Inflammatory macrophage (primary cell): ENCODE measurements around the gene ARHGAP45.
A peak's percentile ranks its signal among the peaks of the same experiment; 100 is the strongest.

Source experiments
- DNase-seq, 2 donors: peaks; one replicate each; pipeline ENCODE4 v3.0.0-alpha.2; 2020 to 2022

Gene ARHGAP45

GRCh38 chr19:1039646-1040475 lies 27.1 kb upstream of the ARHGAP45 start, which contains the start of gene ABCA7:
Gene ABCA7, plus strand, starts transcription at chr19:1040107. Its CDS starts 1,255 bp downstream, at chr19:1041362.
- peak; percentile 98 to 99 for DNase-seq

- peak; percentile 90 to 91 for DNase-seq
These were observed 26.3 kb upstream of the ARHGAP45 start for GRCh38 chr19:1040476-1041271.

DNA sequence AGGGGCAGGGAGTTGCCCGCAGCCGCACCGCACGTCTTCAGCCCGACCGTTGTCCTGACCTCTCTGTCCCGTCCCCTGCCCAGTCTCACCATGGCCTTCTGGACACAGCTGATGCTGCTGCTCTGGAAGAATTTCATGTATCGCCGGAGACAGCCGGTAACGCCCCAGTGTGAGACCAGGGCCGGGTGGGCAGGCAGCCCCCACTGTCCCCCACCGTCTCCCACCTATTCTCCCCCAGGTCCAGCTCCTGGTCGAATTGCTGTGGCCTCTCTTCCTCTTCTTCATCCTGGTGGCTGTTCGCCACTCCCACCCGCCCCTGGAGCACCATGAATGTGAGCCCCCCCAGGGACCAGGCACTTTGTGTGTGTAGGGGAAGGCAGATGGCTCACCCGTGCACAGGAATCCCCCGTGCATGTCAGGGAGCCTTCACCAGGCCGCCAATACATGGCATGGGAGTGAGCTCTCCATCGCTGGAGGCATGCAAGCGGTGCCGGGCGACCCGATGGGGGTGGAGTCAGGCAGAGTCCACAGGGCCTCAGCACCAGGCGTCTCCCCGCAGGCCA lies 25.6 kb upstream of the ARHGAP45 start:
- DNase-seq, result no peak

GRCh38 chr19:1041835-1042685 lies 24.9 kb upstream of the ARHGAP45 start:
- DNase-seq, result no peak

- DNase-seq, result no peak
These were observed 24.1 kb upstream of the ARHGAP45 start for GRCh38 chr19:1042689-1043511.

DNA sequence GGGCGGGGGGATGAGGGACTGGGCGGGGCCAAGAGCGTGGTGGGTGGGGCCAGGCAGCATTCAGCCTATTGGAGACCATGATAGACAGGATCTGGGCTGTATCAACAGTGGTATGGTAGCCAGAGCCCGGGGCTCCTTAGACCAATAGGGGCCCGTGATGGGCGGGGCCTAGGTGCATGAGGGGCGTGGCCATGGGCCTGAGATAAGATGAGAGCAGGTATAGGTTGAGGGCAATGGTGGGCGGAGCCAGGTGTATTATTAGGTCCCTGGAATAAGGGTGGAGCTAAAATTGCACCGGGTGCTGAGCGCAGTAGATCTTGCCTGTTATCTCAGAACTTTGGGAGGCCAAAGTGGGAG lies 21.7 kb upstream of the ARHGAP45 start:
- peak in 1 of 2 donors; percentile 38 for DNase-seq

- no peak for DNase-seq
These were observed 20.8 kb upstream of the ARHGAP45 start for GRCh38 chr19:1046117-1046626.

DNA sequence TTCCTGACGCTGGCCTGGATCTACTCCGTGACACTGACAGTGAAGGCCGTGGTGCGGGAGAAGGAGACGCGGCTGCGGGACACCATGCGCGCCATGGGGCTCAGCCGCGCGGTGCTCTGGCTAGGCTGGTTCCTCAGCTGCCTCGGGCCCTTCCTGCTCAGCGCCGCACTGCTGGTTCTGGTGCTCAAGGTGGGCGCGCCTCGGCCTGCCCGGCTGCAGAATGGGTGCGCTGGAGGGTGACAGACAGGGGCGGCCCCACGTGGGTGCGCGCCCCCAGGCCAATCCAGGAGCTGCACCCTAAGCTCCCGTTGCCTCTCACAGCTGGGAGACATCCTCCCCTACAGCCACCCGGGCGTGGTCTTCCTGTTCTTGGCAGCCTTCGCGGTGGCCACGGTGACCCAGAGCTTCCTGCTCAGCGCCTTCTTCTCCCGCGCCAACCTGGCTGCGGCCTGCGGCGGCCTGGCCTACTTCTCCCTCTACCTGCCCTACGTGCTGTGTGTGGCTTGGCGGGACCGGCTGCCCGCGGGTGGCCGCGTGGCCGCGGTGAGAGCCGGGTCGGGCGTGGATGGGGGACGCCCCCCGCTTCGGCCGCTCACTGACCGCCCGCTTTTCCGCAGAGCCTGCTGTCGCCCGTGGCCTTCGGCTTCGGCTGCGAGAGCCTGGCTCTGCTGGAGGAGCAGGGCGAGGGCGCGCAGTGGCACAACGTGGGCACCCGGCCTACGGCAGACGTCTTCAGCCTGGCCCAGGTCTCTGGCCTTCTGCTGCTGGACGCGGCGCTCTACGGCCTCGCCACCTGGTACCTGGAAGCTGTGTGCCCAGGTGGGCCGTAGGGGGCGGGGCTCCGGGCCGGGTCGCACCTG lies 19.9 kb upstream of the ARHGAP45 start:
- DNase-seq, result no peak

GRCh38 chr19:1047696-1048147 lies 19.2 kb upstream of the ARHGAP45 start:
- DNase-seq, result no peak

- no peak for DNase-seq
These were observed 17.9 kb upstream of the ARHGAP45 start for GRCh38 chr19:1049106-1049505.

GRCh38 chr19:1049800-1050199 lies 17.2 kb upstream of the ARHGAP45 start:
- no peak for DNase-seq

DNA sequence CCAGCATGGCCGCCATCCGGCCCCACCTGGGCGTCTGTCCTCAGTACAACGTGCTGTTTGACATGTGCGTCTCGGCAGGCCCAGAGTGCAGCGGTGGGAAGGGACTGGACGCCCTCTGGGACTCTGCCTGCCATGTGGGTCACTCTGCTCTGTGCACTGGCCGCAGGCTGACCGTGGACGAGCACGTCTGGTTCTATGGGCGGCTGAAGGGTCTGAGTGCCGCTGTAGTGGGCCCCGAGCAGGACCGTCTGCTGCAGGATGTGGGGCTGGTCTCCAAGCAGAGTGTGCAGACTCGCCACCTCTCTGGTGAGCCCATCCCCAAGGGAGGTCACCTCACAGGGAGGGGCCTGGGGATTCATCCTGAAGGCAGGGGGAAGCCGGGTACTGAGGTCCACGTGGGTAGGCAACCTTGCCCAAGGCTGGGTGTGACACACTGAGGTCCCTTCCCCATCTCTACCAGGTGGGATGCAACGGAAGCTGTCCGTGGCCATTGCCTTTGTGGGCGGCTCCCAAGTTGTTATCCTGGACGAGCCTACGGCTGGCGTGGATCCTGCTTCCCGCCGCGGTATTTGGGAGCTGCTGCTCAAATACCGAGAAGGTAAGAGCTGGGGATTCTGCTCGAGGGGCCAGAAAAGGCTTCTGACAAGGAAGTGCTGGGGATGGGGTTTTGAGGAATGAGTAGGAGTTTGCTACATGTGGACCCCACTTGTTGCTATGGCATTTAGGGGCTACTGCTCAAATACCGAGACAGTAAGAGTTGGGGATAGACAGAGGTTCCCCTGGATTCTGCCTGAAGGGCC lies 15.8 kb upstream of the ARHGAP45 start:
- DNase-seq, result no peak

DNA sequence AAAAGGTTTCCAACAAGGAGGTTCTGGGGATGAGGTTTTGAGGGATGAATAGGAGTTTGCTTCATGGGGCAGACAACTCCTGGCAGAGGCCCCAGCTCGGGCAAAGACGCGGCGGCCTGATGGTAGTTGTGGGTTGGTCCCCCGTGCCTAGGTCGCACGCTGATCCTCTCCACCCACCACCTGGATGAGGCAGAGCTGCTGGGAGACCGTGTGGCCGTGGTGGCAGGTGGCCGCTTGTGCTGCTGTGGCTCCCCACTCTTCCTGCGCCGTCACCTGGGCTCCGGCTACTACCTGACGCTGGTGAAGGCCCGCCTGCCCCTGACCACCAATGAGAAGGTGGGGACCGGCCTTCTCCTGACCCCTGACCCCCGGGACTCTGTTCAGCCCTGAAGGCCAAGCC lies 15.2 kb upstream of the ARHGAP45 start:
- DNase-seq, result no peak

- DNase-seq, result no peak
These were observed 14.5 kb upstream of the ARHGAP45 start for GRCh38 chr19:1052349-1052975.

DNA sequence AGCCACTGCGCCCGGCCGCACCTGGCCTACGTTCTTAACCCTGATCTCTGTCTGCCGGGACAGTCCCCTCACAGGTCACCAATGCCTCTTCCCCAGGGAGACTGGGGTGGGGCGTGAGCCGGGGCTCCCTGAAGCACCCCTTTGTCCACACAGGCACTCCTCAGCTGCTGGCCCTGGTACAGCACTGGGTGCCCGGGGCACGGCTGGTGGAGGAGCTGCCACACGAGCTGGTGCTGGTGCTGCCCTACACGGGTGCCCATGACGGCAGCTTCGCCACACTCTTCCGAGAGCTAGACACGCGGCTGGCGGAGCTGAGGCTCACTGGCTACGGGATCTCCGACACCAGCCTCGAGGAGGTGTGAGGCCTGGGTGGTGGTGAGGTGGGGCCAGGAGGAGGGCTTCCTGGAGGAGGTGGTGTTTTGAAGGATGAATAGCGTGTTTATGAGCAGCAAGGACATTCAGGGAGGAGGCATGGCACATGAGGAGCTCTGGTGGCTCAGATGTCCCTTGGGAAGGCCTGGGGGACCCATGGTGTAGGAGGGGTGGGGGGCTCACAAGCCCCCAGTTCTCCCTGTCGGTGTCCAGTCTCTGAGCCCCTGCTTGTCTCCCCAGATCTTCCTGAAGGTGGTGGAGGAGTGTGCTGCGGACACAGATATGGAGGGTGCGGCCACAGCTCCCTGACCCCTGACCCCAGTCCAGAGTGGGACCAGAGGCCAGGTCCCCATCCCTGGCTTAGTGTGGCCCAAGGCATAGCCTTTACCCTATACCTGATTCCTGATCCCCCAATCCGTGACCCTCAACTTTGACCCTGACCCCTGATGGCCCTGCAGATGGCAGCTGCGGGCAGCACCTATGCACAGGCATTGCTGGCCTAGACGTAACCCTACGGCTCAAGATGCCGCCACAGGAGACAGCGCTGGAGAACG lies 13.5 kb upstream of the ARHGAP45 start:
- no peak for DNase-seq

DNA sequence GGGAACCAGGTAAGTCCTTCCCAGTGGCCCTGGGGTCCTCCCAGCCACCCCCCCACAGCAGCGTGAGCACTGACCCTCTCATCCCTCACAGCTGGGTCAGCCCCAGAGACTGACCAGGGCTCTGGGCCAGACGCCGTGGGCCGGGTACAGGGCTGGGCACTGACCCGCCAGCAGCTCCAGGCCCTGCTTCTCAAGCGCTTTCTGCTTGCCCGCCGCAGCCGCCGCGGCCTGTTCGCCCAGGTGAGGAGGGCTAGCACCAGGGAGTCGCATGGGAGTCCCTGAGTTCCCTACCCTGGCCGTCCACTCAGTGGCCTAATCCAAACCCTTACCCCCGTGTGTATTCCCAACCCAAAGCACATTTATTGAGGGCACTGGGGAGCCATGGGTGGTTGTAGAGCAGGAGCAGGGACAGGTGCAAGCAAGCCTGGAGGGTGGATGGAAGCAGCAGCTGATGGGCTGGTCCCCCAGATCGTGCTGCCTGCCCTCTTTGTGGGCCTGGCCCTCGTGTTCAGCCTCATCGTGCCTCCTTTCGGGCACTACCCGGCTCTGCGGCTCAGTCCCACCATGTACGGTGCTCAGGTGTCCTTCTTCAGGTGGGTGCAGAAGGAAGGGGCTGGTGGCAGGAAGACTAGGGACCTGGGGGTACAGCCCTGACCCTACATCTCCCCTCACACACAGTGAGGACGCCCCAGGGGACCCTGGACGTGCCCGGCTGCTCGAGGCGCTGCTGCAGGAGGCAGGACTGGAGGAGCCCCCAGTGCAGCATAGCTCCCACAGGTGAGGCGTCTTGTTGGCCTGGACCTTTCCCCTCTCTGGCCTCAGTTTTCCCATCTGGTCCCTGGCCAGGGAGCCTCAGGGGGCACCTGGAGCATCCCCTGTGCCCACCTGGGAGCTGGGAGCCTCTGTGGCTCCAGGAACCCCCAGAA lies 12.6 kb upstream of the ARHGAP45 start:
- no peak for DNase-seq

- DNase-seq, result no peak
These were observed 11.9 kb upstream of the ARHGAP45 start for GRCh38 chr19:1055028-1055425.
